Left ventricle myocardium superior (tissue), 1 donor: Measurements from ENCODE around the gene MAN2A2. TPM values are rescaled to one million over a fixed set of nuclear protein-coding genes. Genes with fewer than 3 reads are reported as not detected.

Experiments
- ATAC-seq: fragments of 200-7000 bp; cut with Tn5 transposase; one replicate; pipeline ENCODE4 v1.9.1; 2020; ENCODE audit warnings: mild to moderate bottlenecking, moderate library complexity
- DNase-seq: peaks from one replicate; pipeline ENCODE4 v3.0.0-alpha.2; 2020
- intact Hi-C: fragments of 100-400 bp; cut with micrococcal nuclease; formaldehyde crosslinking; loops from one replicate; pipeline ENCODE4 v1.11.0; 2022
- total RNA-seq: library from RNA; stranded (reverse); fragmentation: NEBNext Ultra II Directional; extraction: Animal tissue kit (Norgen Biotek cat#: 25700); gene quantifications from one replicate; pipeline ENCODE4 v1.2.1, GENCODE V29; 2021
- donor health status: DM: no; HTN: yes; CAD: no; lungs with severe emphysema.

The MAN2A2 gene
- total RNA-seq, 1 donor from 2014 or later = 146 TPM

DNA sequence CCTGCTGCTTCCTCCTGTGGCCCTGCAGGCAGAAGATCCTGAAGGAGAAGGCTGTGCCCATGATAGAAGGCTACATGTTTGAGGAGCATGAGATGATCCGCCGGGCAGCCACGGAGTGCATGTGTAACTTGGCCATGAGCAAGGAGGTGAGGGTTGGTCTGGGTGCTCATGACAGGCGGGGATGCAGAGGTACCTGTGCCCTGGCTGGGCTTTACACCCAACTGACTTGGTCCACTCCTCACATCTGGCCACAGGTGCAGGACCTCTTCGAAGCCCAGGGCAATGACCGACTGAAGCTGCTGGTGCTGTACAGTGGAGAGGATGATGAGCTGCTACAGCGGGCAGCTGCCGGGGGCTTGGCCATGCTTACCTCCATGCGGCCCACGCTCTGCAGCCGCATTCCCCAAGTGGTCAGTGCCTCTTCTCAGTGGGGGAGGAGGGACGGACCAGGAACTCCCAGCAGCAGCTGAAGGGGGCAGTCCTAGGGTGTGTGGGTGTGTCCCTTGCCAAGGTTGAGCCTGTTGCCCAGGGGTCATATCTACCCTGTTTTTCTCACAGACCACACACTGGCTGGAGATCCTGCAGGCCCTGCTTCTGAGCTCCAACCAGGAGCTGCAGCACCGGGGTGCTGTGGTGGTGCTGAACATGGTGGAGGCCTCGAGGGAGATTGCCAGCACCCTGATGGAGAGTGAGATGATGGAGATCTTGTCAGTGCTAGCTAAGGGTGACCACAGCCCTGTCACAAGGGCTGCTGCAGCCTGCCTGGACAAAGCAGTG lies 50.0 kb downstream of the MAN2A2 start:
- intact Hi-C loops = no loop called here
- no peak for DNase-seq
- ATAC-seq = no peak

DNA sequence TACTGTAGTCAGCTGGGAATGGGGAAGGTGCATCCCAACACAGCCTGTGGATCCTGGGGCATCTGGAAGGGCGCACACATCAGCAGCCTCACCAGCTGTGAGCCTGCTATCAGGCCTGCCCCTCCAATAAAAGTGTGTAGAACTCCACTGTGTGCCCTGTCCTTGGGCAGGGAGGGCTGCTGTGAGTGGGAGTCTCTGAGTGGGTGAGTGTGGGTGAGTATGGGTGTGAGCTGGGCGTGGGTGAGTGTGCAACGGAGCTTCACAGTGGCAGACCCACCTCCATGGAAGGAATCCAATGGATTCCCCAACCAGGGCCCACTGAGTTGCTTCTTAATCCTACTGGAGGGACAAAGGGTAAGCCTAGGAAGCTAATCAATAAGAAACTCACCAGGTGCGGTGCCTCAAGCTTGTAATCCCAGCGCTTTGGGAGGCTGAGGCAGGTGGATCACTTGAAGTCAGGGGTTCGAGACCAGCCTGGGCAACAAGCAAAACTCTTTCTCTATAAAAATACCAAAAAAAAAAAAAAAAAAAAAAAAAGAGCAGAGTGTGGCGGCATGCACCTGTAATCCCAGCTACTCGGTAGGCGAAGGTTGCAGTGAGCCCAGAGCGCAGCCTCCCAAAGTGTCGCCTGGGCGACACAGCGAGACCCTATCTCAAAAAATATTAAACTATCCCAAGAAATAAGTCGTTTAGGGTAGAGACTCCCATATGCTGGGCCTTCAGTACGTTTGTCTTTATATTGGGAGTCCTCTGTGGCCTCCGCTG lies 51.0 kb downstream of the MAN2A2 start:
- intact Hi-C loops = no loop called here
- DNase-seq (no peak), ATAC-seq (no peak)

DNA sequence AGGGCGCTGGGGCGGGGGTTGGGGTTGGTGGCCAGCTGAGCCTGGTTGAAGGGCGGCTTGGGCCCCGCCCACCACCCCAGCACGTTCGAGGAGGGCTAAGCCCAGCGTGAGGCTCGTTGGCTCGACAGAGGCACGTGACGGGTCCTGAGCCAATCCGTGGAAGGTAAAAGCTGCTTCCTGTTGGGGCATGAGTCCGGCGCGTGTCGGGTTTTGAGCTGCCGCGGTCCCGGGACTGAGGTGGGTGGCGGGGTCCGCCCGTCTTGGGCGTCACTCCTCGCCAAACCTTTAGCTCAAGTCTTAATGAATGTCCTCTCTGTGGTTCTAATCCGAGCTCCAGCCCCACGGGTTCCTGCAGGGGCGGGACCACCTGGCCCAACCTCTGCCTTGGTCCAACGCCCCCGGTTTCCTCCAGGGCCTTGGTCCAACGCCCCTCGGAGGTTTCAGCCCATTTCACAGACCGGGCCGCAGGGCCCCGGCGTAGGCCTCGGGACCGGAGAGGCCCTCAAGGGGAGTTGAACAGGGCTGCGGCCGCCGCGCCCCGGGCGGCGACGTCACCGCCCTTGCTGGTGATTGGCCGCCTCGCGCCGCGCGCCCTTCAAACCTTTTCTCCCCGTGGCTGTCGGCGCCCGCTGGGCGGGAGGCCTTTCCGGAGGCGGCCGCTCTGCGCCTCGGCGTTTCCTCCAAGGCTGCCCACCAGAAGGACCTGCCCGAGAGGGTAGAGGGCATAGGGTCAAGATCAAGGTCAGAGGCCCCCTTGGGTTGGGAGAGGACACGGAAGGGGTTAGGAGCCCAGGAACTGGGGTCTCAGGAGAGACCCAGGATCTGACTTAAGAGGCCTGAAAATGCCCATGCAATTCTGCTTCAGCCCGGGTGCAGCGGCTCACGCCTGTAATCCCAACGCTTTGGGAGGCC lies 51.9 kb downstream of the MAN2A2 start, which contains the start of gene RCCD1:
TSS of gene RCCD1 (plus strand) at position 173 of the 912 bp plus-strand sequence. CDS start 1,851 bp downstream, outside the sequence.
- ATAC-seq = peak; percentile 92
- peak; percentile 96 for DNase-seq
- intact Hi-C loops = no loop called here

DNA sequence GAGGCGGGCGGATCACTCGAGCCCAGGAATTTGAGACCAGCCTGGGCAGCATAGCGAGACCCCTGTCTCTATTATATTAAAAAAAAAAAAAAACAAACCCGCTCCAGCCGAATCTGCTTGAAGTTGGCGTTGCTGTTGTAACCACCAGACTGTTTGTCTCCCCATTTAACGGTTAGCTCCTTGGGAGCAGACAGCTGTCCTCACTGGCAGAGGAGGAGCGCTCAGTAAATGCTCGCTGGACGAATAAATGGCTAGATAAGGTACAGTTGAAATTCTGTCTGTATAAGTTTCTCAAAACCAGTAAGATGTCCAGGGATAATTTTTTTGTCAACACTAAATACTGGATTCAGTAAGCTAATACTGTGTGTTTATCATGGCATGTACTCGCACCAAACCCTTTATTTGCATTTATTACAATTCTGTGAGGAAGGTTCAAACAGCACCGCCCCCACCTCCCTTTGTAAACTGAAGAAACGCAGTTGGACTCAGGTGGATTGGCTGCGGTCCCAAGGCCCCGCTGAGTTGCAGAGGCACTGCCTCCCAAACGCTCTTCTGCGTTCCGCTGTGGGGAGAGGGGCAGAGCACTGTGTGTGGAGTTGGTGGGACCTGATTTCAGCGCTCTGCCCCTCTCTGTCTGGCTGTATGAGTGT lies 52.6 kb downstream of the MAN2A2 start:
- intact Hi-C loops = no loop called here
- ATAC-seq (no peak), DNase-seq (no peak)

DNA sequence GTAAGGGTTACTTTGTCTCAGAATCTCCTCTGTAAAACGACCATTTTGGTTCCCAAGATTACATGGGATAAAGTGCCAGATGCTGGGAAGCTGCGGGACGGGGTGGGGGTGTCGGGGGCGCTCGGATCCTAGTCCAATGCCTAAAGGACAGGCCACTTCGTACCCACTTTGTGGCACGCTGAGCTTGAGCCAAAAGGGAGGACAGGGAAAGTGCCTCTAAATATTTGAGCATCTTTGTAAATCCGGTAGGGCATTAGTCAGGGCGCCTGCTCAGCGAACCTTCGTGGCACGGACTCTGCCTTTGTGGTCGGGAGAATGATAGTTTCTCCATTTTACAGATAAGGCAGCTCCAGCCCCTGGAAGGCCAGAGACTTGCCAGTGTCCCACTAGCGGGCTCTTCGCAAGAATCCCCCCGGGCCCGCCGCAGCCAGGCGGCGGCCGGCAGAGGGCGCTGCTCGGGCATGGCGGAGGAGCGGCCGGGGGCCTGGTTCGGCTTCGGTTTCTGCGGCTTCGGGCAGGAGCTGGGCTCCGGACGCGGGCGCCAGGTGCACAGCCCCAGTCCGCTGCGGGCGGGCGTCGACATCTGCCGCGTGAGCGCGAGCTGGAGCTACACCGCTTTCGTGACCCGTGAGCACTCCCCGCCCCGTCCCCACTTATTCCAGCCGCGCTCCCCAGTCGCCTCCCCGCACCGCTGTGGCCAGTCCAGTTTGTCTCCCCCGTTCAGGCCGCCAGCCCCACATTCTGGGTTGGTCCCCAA lies 53.4 kb downstream of the MAN2A2 start:
- intact Hi-C loops = no loop called here
- ATAC-seq (peak; percentile 52), DNase-seq (peak; percentile 89)

DNA sequence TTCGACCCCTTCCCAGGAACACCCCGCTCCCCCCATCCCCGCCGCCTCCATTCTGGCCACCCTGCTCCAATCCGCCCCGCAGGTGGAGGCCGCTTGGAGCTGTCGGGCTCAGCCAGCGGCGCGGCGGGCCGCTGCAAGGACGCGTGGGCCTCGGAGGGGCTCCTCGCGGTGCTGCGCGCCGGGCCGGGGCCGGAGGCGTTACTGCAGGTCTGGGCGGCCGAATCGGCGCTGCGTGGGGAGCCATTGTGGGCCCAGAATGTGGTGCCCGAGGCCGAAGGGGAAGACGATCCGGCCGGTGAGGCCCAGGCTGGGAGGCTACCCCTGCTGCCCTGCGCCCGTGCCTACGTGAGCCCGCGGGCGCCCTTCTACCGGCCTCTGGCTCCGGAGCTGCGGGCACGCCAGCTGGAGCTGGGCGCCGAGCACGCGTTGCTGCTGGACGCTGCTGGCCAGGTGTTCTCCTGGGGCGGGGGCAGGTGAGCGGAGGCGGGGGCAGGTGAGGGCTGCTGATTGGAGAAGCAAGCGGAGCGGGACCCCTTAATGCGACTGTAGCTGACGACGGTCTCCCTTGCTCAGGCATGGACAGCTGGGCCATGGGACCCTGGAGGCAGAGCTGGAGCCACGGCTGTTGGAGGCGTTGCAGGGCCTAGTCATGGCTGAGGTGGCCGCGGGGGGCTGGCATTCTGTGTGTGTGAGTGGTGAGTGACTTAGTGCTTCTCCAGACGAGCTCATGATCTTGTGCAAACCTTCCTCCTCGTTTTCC lies 54.1 kb downstream of the MAN2A2 start:
- peak; percentile 57 for DNase-seq
- ATAC-seq = peak; percentile 18
- intact Hi-C loops = no loop called here

DNA sequence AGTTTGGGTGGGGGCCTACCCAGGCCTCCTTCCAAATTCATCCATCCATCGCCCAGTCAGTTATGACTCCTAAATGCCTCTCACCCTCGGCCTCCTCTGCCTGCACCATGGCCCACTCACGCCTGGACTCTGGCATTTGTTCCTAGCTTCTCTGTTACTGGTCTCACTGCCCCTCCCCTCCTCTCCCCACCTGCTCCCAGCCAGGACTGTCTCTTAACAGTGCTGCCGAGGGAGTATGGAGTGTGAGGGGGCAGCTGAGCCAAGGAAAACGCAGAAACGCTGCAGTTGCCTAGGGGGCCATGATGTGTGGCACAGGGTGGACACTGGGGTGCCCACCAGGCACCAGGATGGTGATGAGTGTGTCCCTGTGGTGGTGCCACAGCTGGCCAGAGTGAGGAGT lies 54.7 kb downstream of the MAN2A2 start:
- intact Hi-C loops = no loop called here
- ATAC-seq (no peak), DNase-seq (no peak)

DNA sequence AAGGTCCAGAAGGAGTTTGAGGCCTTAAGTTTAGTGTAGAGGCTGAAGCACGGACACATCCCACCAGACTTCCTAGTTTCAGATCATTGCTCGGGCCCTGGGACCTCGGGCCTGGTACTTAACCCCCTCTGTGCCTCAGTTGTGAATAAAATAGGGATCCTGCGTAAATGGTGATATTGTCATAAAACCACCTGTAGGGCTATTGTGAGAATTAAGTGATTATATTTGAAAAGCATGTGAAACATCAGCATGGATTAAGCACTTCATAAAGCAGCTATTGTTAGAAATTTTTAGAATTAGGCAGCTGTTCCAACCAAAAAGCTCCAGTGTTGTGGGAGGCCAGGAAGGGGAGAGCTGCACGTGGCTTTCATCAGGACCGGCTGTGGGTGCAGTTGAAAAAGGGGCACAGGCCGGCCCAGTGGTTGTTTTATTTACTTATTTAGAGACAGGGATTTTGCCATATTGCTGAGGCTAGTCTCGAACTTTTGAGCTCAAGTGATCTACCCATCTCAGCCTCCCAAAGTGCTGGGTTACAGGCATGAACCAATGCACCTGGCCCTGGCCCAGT lies 56.0 kb downstream of the MAN2A2 start:
- ATAC-seq (no peak), DNase-seq (no peak)
- intact Hi-C loops = no loop called here

DNA sequence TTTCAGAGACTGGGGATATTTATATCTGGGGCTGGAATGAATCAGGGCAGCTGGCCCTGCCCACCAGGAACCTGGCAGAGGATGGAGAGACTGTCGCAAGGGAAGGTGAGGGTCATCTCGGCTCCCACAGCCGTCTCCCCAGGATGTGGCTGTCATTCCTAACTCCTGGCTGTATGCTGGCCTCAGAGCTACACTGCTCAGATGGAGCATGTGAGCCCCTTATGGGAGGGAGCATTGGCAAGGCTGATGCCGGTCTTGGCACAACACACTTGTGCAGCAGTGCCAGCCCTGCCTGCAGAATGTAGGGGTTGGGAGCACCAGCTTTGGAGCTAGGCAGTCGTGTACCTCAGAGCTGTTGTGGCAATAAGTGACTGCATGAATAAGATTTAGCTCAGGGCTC lies 56.8 kb downstream of the MAN2A2 start:
- DNase-seq (peak; percentile 83), ATAC-seq (peak; percentile 75)
- intact Hi-C loops = no loop called here

DNA sequence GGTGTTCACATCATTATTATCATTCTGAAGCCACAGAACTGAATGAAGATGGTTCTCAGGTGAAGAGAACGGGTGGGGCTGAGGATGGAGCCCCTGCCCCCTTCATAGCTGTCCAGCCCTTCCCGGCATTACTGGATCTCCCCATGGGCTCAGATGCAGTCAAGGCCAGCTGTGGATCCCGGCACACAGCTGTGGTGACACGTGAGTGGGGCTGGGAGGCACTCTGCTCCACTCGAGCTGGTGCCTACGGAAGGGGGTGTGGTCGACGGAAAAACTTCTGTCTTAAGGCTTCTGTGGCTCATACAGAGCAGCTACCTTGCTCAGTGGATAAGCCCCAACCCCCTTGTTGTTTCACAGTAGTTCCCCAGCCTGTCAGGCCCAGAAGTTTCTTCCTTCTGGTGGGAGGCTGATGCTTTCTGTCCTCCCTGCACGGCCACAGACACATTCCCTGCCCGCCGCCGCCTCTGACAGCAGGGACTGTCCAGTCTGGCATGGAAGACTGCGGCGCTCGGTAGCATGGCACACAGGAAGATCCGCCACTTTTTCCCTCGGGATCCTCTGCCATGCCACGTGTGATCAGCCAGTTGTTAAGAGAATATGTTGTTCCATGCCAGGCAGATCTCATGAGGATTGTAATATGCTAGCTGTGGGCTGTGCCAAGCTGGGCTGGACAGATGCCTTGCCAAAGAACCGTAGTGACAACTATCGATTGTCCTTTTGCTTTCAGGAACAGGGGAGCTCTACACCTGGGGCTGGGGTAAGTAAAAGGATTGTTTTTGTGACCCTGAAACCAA lies 57.4 kb downstream of the MAN2A2 start:
- no peak for ATAC-seq
- no peak for DNase-seq
- intact Hi-C loops = no loop called here

DNA sequence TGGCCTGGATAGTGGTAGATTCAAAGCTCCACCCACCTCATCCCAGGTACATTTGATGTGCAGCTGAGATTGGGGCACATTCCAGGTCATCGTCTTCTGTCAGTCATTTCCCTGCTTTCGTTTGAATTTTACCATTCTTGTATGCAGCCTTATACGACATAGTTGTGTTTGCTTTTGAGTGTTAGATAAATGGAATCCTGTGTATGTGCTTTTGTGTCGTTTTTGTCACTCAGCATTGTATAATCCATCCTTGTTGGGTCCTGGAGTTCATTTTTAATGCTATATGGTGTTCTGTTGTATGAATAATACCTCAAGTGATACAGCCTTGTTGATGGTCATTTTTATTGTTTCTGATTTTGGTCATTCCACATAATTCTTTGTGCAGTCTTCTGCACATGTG lies 58.9 kb downstream of the MAN2A2 start:
- ATAC-seq = no peak
- intact Hi-C loops = no loop called here
- DNase-seq = no peak

DNA sequence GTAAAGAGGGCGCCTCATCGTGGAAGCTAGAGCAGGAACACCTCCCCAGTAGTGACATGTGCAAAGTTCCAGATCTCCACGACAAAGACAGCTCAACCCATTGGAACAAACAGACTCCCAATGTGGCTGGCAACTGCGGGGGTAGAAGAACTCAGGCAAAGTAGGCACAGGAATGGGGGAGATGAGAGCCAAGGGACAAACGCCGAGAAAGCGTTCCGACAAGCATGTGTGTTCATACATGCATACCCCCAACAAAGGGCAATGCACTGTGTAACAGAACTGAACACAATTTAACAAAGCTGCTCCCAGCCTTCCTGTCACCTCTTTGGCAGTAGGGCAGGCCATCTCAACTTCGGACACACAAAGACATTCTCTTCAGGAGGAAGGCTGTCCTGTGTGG lies 63.2 kb downstream of the MAN2A2 start:
- no peak for DNase-seq
- no peak for ATAC-seq
- intact Hi-C loops = no loop called here

DNA sequence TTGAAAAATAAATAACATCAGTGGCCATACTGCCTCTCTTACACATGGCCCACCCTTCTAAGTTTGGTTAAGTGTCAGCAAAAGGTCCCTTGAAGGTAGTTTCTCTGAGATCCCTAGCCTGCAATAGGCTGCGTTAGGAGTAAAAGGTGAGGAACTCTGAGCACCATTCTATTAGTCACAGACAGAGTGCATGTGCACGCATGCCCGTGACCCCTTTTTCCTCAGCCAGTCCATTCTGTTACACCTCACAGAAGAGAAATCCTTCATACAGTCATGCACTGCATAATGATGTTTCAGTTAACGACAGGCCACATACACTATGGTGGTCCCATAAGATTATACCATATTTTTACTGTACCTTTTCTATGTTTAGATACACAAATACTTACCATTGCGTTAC lies 64.1 kb downstream of the MAN2A2 start:
- intact Hi-C loops = no loop called here
- no peak for DNase-seq

DNA sequence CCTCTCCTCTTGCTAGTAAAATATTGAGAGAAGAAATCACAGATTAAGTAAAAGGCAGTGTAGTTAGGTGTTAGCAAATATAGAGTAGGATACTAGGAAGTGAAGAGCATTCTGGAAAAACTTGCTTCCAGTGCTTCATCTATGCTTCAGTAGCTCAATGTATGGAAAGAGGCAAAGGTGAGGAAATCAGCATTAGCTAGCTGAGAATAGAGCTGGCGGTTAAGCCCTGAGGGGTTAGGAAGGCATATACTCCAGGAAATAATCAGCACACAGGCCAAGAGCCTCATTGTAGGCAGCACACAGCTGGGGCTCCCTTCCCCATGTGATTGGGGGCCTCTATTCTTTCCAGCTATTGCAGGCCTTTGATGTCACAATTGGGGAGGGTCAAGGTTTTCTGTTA lies 65.3 kb downstream of the MAN2A2 start:
- intact Hi-C loops = no loop called here
- no peak for DNase-seq
- ATAC-seq = no peak

More for the DNA sequence above, 64.1 kb downstream of the MAN2A2 start:
- ATAC-seq = no peak

DNA sequence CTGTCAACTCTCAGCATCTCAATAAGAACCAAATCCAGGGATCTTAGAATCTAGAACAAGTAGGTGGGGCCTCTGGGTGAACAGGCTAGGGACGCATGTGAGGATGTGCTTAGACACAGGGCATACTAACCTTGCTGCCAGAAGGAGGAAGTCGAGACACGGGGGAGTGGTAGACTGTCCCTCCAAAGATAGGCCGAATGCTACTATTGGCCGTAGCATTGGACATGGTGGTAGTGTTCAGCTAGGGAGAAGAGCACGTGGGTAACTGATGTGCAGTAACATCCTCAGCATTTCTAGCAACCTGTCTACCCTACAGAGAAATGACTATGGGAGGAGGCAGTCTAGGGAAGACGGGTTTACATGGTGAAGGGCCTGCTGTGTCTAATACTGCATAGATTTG lies 67.2 kb downstream of the MAN2A2 start:
- no peak for ATAC-seq
- intact Hi-C loops = no loop called here
- DNase-seq = no peak

DNA sequence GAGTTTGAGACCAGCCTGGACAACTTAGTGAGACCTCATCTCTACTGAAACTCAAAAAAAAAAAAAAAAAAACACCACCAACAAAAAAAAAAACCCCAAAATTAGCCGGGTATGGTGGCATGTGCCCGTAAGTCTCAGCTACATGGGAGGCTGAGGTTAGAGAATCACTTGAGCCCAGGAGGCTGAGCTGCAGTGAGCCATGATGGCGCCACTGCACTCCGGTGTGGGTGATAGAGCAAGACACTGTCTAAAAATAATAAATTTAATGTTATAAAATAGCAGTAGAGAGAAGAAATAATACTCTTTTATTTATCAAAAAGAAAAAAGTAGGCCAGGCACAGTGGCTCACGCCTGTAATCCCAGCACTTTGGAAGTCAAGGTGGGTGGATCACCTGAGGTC lies 69.0 kb downstream of the MAN2A2 start:
- DNase-seq = no peak
- ATAC-seq = no peak
- intact Hi-C loops = no loop called here
